Nucleus accumbens (tissue), 56 donors: ENCODE data around the gene SMARCD1.
"Not testable (repeated sequence)": the region's sequence is repeated elsewhere in the genome, so short reads cannot be mapped to it uniquely, and the experiment has no call there.

Source experiments
- DNase-seq, 56 donors: peaks; one replicate each; lab custom pipeline; 2025; lab: John Stamatoyannopoulos, UW

The SMARCD1 gene

GRCh38 chr12:50074936-50075807, 10.0 kb upstream of the SMARCD1 start:
- peak in 52 of 56 donors; percentile 25 to 86 (median 64) for DNase-seq

GRCh38 chr12:50075808-50076170, 9.4 kb upstream of the SMARCD1 start:
- DNase-seq, result no peak

DNA sequence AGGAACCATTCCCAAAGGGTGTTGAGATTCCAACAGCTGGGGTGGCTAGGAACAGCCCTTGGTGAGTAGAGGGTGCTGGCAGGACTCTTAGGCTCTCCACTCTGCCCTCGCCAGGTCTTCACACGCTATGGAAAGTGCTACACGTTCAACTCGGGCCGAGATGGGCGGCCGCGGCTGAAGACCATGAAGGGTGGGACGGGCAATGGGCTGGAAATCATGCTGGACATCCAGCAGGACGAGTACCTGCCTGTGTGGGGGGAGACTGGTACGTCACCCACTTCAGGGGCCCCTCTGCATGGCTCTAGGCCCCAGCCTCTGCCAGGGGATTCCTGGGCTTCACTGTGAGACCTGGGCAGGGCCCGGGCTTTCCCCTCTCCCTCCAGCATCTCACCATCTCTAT, 8.0 kb upstream of the SMARCD1 start:
- DNase-seq, result no peak

- DNase-seq, result peak in 19 of 56 donors; percentile 16 to 72 (median 36)
These were observed 6.9 kb upstream of the SMARCD1 start for GRCh38 chr12:50078281-50078680.

GRCh38 chr12:50079771-50080170, 5.4 kb upstream of the SMARCD1 start:
- DNase-seq, result no peak

DNA sequence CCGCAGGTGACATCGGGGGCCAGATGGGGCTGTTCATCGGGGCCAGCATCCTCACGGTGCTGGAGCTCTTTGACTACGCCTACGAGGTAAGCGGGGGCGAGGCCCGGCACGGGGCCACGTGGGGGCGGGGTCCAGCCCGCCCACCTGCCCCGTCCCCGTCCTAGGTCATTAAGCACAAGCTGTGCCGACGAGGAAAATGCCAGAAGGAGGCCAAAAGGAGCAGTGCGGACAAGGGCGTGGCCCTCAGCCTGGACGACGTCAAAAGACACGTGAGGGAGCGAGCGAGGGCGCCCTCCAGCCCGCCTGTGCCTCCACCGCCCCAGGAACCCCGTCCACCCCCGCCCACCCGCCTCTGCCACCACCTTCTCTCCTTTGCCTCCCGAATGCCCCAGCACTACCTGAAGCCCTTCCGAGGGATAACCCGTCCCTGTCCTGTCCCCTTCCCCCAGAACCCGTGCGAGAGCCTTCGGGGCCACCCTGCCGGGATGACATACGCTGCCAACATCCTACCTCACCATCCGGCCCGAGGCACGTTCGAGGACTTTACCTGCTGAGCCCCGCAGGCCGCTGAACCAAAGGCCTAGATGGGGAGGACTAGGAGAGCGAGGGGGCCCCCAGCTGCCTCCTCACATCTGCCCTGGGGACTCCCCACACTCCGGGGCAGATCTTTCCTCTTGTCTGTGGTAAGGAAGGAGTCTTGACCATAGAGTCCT, 3.9 kb upstream of the SMARCD1 start:
- DNase-seq, result no peak

- DNase-seq, result no peak
These were observed 2.5 kb upstream of the SMARCD1 start for GRCh38 chr12:50082644-50083043.

GRCh38 chr12:50083301-50083700, 1.8 kb upstream of the SMARCD1 start:
- no peak for DNase-seq

GRCh38 chr12:50084409-50084774, 750 bp upstream of the SMARCD1 start:
- not testable (repeated sequence) for DNase-seq

DNA sequence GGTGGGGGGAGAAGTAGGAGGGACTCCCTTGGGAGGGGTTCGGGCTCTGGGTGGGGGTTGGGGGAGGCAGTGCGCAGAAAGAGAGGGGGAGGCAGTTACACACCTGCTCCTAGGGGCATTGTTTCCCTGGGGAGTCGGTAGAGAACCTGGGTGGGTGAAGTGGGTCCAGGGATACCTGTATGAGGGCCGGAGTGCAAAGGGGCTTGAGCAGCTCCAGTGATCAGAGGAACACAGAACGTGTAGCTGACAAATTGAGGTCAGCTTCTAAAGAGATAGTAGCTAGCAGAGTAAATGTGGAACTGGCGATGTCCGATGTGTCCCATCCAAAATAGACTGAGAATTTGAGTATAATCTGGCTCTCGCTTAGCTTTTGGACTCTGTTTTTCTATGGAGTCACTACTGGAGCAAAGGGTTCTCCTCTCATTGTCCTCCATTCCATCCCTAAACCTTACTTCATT, 502 bp downstream of the SMARCD1 start:
- DNase-seq, result peak in 3 of 56 donors; percentile 61 to 77 (median 63)

DNA sequence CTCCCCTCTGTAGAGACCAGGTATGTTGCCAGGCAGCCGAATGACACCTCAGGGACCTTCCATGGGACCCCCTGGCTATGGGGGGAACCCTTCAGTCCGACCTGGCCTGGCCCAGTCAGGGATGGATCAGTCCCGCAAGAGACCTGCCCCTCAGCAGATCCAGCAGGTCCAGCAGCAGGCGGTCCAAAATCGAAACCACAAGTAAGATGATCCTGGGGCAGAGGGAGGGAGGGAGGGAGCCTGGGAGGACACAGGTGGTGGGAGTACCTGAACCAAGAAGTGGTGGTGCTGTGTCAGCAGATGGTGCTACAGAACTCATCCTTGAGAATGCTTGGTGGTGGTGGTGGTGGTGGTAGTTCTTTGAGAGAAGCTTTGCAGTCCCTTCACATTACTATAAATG, 1.0 kb downstream of the SMARCD1 start:
- no peak for DNase-seq

DNA sequence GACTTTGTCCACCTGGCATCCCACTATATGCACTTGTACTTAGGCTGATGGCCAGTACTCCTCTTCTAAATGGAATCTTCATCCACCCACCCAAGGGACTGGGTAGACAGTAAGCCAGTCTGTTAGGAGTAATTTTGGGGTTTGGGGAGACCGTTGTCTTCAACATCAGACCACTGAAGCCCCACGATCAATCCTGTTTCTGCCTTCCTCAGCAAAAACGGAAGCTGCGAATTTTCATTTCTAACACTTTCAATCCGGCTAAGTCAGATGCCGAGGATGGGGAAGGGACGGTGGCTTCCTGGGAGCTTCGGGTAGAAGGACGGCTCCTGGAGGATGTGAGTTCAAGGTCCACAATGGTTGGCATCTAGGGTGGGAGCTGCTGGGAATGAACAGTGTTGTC, 2.0 kb downstream of the SMARCD1 start:
- DNase-seq, result no peak

DNA sequence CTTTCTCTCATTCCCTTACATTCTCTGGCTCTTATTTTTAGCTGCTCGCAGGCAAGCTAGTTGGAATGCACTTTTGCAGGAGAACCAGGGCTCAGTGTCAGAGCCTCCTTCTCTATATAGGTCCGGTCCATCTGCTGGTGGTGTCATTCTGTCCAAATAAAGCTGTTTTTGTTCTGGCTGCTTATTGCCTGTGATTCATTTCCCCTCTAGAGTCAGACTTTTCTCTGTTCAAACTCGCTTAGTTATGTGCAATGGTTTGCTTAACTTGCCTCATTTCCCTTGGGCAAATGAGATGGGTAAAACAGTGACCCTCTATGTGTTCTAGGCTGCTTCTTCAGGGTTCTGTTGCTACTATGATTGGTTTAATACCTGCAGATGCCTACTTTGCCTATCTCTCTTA, 2.9 kb downstream of the SMARCD1 start:
- no peak for DNase-seq

GRCh38 chr12:50088577-50089335, 3.6 kb downstream of the SMARCD1 start:
- peak in 19 of 56 donors; percentile 8 to 60 (median 27) for DNase-seq

DNA sequence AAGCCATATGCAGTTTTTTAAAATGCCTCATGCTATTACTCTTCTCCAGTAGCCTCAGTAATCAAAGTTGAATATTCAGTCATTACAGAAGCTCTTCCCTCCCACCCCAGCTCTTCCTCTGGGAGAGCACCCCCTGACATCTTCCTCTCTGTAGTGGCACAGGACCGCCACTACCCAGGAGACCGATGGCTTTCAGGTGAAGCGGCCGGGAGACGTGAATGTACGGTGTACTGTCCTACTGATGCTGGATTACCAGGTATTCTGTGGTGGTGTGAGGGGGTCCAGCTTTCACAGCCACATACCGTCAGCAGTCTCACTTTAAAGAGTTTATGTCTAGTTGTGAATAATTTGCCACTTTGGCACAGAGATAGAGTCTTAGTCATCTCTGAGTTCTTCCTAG, 4.6 kb downstream of the SMARCD1 start:
- no peak for DNase-seq

GRCh38 chr12:50090391-50090790, 5.2 kb downstream of the SMARCD1 start:
- peak in 7 of 56 donors; percentile 13 to 63 (median 30) for DNase-seq

DNA sequence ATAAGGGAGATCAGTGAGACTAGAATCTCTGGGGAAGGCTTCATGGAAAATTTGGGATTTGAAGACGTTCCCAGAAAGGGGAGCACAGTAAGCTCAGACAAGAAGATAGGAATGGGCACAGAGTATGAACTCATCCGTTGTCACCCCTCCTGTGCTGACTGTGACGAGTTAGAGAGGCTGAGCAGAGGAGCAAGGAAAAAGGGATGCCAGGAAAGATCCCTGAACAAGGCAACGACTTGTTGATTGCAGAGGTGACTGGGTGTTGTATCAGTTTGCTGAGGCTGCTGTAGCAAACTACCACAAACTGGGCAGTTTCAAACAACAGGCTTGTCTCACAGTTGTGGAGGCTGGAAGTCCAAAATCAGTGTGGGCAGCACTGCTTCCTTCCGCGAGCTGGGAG, 12.8 kb downstream of the SMARCD1 start:
- no peak for DNase-seq

DNA sequence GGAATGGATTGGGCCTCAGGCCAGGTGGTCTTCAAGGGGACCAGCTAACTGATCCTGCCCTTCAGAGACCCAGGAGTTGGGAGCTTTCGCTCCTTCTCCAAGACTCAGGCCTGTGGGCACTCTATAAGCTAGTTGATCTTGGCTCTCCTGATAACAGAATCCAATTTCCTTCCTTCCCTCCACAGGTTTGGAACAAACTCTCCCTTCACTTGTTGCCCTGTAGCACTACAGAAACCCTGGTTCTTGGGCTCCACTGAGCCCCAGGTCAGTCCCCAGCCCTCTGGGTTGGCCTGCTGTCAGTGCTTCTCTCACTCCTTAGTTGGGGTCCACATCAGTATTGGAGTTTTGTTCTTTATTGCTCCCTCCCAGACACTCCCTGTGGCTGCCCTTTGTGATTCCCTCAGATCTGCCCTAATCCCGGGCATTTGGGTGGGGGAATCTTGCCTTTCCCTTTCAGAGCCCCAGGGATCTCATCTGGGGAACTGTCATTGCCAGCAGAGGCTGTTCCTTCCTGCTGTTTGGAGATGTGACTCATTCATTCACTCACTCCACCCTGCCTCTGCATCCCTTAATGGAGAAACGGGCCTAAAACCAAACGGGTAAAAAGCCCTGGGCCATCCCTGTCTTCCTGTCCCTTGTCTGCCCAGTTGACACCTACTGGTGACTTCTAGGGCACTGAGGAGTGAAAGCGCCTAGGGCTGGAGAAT, 14.3 kb downstream of the SMARCD1 start:
- no peak for DNase-seq

- DNase-seq, result no peak
These were observed 15.4 kb downstream of the SMARCD1 start for GRCh38 chr12:50100561-50100960.

DNA sequence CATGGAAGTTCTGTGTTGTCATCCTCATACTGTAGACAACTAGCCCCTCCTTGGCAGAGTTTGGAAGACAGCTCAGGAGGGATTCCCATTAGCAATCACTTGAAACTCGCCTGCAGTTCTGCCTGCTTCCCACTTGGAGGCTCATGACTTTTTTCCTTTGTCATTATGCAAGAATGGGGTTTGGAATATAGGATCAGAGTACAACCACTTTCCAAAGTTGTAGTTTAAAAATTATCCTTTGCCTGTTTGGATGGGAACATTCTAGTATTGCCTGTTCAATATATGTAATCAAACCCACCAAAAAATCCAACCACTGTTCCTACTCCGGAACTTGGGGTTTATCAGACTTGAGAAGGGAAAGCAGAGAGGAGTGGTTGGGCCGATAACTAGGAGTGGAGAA, 16.5 kb downstream of the SMARCD1 start:
- DNase-seq, result peak in 4 of 56 donors; percentile 9 to 33 (median 29)
